ENCODE measurements around the gene REP15.
"Not testable (repeated sequence)": the region's sequence is repeated elsewhere in the genome, so short reads cannot be mapped to it uniquely, and the experiment has no call there.

Gene REP15

GRCh38 chr12:27703720-27704452, 7.6 kb downstream of the REP15 start:
- DNase-seq, result peak; percentile 62 to 66

- DNase-seq, result no peak
Observed at GRCh38 chr12:27705263-27705662, 9.0 kb downstream of the REP15 start.

GRCh38 chr12:27707216-27707615, 11.0 kb downstream of the REP15 start:
- DNase-seq, result no peak

- no peak for DNase-seq
Observed at GRCh38 chr12:27709212-27709931, 13.1 kb downstream of the REP15 start.

- no peak for DNase-seq
Observed at GRCh38 chr12:27709932-27710591, 13.8 kb downstream of the REP15 start.

GRCh38 chr12:27710592-27711316, 14.5 kb downstream of the REP15 start, which contains the start of gene MRPS35:
TSS of gene MRPS35 (plus strand) at chr12:27710832. CDS start at chr12:27710844, 12 bp downstream.
- DNase-seq, result peak; percentile 88

GRCh38 chr12:27711317-27711682, 15.1 kb downstream of the REP15 start:
- peak in 1 of 2 experiments; percentile 6 for DNase-seq

- no peak for DNase-seq
Observed at GRCh38 chr12:27711967-27712366, 15.7 kb downstream of the REP15 start.

GRCh38 chr12:27723212-27723611, 27.0 kb downstream of the REP15 start:
- DNase-seq, result no peak

- DNase-seq, result no peak
Observed at GRCh38 chr12:27730097-27730588, 33.9 kb downstream of the REP15 start.

- no peak for DNase-seq
Observed at GRCh38 chr12:27732281-27732680, 36.0 kb downstream of the REP15 start.

GRCh38 chr12:27733052-27733656, 36.9 kb downstream of the REP15 start:
- DNase-seq, result peak; percentile 33 to 45

- DNase-seq, result no peak
Observed at GRCh38 chr12:27733791-27734190, 37.5 kb downstream of the REP15 start.

GRCh38 chr12:27734321-27734720, 38.1 kb downstream of the REP15 start:
- DNase-seq, result not testable (repeated sequence)

- DNase-seq, result no peak
Observed at GRCh38 chr12:27743601-27744000, 47.4 kb downstream of the REP15 start.

GRCh38 chr12:27745734-27746133, 49.5 kb downstream of the REP15 start:
- DNase-seq, result not testable (repeated sequence)
